Measurements from ENCODE around the gene NTM. TPM values are rescaled to one million over a fixed set of nuclear protein-coding genes. Genes with fewer than 3 reads are reported as not detected.

Gene NTM
- total RNA-seq, 1 experiment from 2014 or later: 8.6 TPM

- no peaks in the 10 kb centered on the region for H3K9me3 ChIP-seq (ENCODE audit: low read depth, low read length, poor library complexity, severe bottlenecking)
- intact Hi-C loops (cut with micrococcal nuclease; ENCODE audit: unreplicated experiment): no loop called here
- H3K4me1 ChIP-seq (ENCODE audit: insufficient read depth, low read length, poor library complexity, severe bottlenecking): no peaks in the 10 kb centered on the region
- DNase-seq (ENCODE audit: low spot score): no peak
- ChIA-PET POLR2A (ENCODE audit: low non-redundant PET) (no interaction called here), CTCF (no interaction called here)
- BruUV-seq (replicated peaks): no TSS peak
- H3K27me3 ChIP-seq (replicated peaks; ENCODE audit: insufficient read depth, low read depth, low read length, poor library complexity): peaks cover 15% of the 10 kb centered on the region
- TF ChIP-seq CTCF (conservative IDR thresholded peaks at IDR 0.05; ENCODE audit: low read depth, low read length): no peak
- no peak for TF ChIP-seq EZH2 (IDR thresholded peaks at IDR 0.05; ENCODE audit: borderline replicate concordance, low read depth, low read length, poor library complexity, severe bottlenecking)
- no peaks in the 10 kb centered on the region for H3K36me3 ChIP-seq (ENCODE audit: insufficient read depth, low read length, poor library complexity, severe bottlenecking)
- no peak overlapping the region for H3K27ac ChIP-seq (ENCODE audit: low read depth, low read length, poor library complexity, severe bottlenecking)
- no peak overlapping the region for H3K4me3 ChIP-seq (ENCODE audit: low read depth, low read length, poor library complexity, severe bottlenecking)
Observed at GRCh38 chr11:131356206-131356605, 14.2 kb upstream of the NTM start.

GRCh38 chr11:131365329-131365930 lies 5.0 kb upstream of the NTM start:
- H3K9me3 ChIP-seq (ENCODE audit: low read depth, low read length, poor library complexity, severe bottlenecking): peaks cover 6% of the 10 kb centered on the region
- intact Hi-C loops (cut with micrococcal nuclease; ENCODE audit: unreplicated experiment): no loop called here
- BruUV-seq (replicated peaks): no TSS peak
- peaks cover 54% of the 10 kb centered on the region for H3K27me3 ChIP-seq (replicated peaks; ENCODE audit: insufficient read depth, low read depth, low read length, poor library complexity)
- H3K4me1 ChIP-seq (ENCODE audit: insufficient read depth, low read length, poor library complexity, severe bottlenecking): no peaks in the 10 kb centered on the region
- POLR2A ChIA-PET (ENCODE audit: low non-redundant PET): no interaction called here
- H3K27ac ChIP-seq (ENCODE audit: low read depth, low read length, poor library complexity, severe bottlenecking): no peak overlapping the region
- H3K36me3 ChIP-seq (ENCODE audit: insufficient read depth, low read length, poor library complexity, severe bottlenecking): no peaks in the 10 kb centered on the region
- H3K4me3 ChIP-seq (ENCODE audit: low read depth, low read length, poor library complexity, severe bottlenecking): no peak overlapping the region
- DNase-seq (ENCODE audit: low spot score): no peak
- CTCF ChIA-PET: no interaction called here
- TF ChIP-seq EZH2 (IDR thresholded peaks at IDR 0.05; ENCODE audit: borderline replicate concordance, low read depth, low read length, poor library complexity, severe bottlenecking): no peak
- no peak for TF ChIP-seq CTCF (conservative IDR thresholded peaks at IDR 0.05; ENCODE audit: low read depth, low read length)

- H3K36me3 ChIP-seq (ENCODE audit: insufficient read depth, low read length, poor library complexity, severe bottlenecking): no peaks in the 10 kb centered on the region
- no peak overlapping the region for H3K4me3 ChIP-seq (ENCODE audit: low read depth, low read length, poor library complexity, severe bottlenecking)
- ChIA-PET CTCF (no interaction called here), POLR2A (ENCODE audit: low non-redundant PET) (no interaction called here)
- H3K9me3 ChIP-seq (ENCODE audit: low read depth, low read length, poor library complexity, severe bottlenecking): no peaks in the 10 kb centered on the region
- DNase-seq (ENCODE audit: low spot score): no peak
- no peak overlapping the region for H3K27ac ChIP-seq (ENCODE audit: low read depth, low read length, poor library complexity, severe bottlenecking)
- peaks cover 85% of the 10 kb centered on the region for H3K27me3 ChIP-seq (replicated peaks; ENCODE audit: insufficient read depth, low read depth, low read length, poor library complexity)
- no TSS peak for BruUV-seq (replicated peaks)
- intact Hi-C loops (cut with micrococcal nuclease; ENCODE audit: unreplicated experiment): no loop called here
- TF ChIP-seq CTCF (conservative IDR thresholded peaks at IDR 0.05; ENCODE audit: low read depth, low read length) (no peak), EZH2 (IDR thresholded peaks at IDR 0.05; ENCODE audit: borderline replicate concordance, low read depth, low read length, poor library complexity, severe bottlenecking) (peak; percentile 49)
- H3K4me1 ChIP-seq (ENCODE audit: insufficient read depth, low read length, poor library complexity, severe bottlenecking): no peaks in the 10 kb centered on the region
Observed at GRCh38 chr11:131370901-131371790, 731 bp downstream of the NTM start.
